PFSK-1 (cell line): ENCODE measurements around the gene NTN1.

Source experiments
- FOXP2 ChIP-seq: optimal IDR thresholded peaks from 2 replicates; pipeline ENCODE3; 2011; ENCODE audit warnings: borderline replicate concordance, control low read depth, inconsistent platforms; ENCODE audit not compliant: insufficient read depth; ENCODE audit errors: extremely low read length, extremely low read depth
- POLR2AphosphoS5 ChIP-seq: IDR thresholded peaks from 2 replicates; pipeline ENCODE4 v1.6.1; 2012; ENCODE audit warnings: low read depth, mild to moderate bottlenecking, control low read depth, low read length, moderate library complexity
- SIN3A ChIP-seq: IDR thresholded peaks from 2 replicates; pipeline ENCODE4 v1.6.1; 2012; ENCODE audit warnings: mild to moderate bottlenecking, low read length, moderate library complexity, borderline replicate concordance; ENCODE audit not compliant: insufficient read depth
- TAF1 ChIP-seq: IDR thresholded peaks from 2 replicates; pipeline ENCODE4 v1.6.1; 2012; ENCODE audit warnings: low read length, control low read depth, borderline replicate concordance; ENCODE audit not compliant: insufficient read depth
- TF ChIP-seq, protein P1 (sequence below), 2 experiments: IDR thresholded peaks; 2 replicates each; pipeline versions ENCODE4 v1.6.1 to v1.8.0; 2011 to 2012; ENCODE audit warnings: low read depth in 2 of 2, low read length in 2 of 2, control low read depth in 1 of 2, inconsistent platforms in 1 of 2, mild to moderate bottlenecking in 1 of 2, moderate library complexity in 1 of 2; ENCODE audit not compliant: insufficient read depth in 1 of 2

NTN1 gene

DNA sequence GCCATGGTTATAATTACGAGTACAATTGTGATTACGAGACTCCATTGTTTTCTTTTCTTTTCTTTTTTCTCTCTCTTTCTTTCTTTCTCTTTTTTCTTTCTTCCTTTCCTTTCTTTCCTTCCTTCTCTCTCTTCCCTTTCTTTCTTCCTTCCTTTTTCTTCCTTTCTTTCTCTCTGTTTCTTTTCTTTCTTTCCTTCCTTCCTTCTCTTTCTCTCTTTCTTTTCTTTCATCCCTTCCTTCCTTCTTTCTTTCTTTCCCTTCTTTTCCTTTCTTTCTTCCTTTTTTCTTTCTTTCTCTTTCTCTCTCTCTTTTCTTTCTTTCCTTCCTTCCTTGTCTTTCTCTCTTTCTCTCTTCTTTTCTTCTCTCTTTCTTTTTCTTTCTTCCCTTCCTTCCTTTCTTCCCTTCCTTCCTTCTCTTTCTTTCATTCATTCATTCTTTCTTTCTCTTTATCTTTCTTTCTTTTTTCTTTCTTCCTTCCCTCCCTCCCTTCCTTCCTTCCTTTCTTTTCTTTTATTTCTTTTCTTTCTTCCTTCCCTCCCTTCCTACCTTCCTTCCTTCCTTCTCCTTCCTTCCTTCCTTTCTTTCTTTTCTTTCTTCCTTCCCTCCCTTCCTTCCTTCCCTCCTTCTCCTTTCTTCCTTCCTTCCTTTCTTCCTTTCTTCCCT lies 14.1 kb upstream of the NTN1 start:
- TF ChIP-seq TAF1 = no peak
- no peak for TF ChIP-seq POLR2AphosphoS5
- TF ChIP-seq, protein P1, sequence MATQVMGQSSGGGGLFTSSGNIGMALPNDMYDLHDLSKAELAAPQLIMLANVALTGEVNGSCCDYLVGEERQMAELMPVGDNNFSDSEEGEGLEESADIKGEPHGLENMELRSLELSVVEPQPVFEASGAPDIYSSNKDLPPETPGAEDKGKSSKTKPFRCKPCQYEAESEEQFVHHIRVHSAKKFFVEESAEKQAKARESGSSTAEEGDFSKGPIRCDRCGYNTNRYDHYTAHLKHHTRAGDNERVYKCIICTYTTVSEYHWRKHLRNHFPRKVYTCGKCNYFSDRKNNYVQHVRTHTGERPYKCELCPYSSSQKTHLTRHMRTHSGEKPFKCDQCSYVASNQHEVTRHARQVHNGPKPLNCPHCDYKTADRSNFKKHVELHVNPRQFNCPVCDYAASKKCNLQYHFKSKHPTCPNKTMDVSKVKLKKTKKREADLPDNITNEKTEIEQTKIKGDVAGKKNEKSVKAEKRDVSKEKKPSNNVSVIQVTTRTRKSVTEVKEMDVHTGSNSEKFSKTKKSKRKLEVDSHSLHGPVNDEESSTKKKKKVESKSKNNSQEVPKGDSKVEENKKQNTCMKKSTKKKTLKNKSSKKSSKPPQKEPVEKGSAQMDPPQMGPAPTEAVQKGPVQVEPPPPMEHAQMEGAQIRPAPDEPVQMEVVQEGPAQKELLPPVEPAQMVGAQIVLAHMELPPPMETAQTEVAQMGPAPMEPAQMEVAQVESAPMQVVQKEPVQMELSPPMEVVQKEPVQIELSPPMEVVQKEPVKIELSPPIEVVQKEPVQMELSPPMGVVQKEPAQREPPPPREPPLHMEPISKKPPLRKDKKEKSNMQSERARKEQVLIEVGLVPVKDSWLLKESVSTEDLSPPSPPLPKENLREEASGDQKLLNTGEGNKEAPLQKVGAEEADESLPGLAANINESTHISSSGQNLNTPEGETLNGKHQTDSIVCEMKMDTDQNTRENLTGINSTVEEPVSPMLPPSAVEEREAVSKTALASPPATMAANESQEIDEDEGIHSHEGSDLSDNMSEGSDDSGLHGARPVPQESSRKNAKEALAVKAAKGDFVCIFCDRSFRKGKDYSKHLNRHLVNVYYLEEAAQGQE (IDR thresholded peaks at IDR 0.05; ENCODE audit: insufficient read depth in 1 of 2, low read depth in 2 of 2, low read length in 2 of 2) = no peak
- no peak for TF ChIP-seq SIN3A
- no peak for TF ChIP-seq FOXP2

DNA sequence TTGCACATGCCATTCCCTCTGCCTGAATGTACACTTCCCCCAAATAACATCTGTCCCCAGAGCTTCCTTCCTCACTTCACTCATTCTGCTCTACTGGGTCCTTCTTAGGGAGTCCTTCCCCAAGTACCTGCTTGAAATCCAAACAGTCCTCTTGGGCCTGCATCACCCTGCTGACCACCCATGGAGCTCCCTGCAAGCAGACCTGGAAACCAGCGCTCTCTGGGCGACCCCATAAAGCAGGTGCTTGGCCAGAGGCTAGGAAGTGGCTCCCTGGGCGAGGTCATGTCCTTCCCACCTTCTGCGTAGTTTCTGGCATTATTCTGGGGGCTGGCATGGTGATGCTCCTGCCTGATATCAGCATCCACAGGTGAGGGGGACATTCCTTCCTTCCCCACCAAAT lies 12.2 kb upstream of the NTN1 start:
- TF ChIP-seq FOXP2 (no peak), TAF1 (no peak), SIN3A (no peak), POLR2AphosphoS5 (no peak)
- TF ChIP-seq, protein P1 (IDR thresholded peaks at IDR 0.05; ENCODE audit: insufficient read depth in 1 of 2, low read depth in 2 of 2, low read length in 2 of 2) = no peak

DNA sequence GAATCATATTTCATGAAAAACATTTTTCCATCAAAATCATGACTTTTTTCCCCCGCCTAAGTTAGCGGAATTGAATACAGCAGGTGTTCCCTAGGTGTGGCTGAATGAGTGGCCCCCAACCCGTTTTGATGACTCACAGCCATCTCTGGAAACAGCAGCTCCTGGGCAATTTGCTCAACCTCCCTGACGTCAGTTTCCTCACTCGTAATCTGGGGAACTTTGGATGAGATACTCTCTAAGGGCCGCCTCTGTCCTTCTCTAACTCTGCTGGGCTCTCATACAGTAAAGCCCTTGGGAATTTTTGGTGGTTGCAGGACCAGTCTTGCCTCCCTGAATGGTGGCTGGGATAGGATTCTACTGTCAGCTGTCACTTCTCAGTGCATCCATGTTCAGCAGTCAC lies 11.6 kb upstream of the NTN1 start:
- no peak for TF ChIP-seq TAF1
- no peak for TF ChIP-seq SIN3A
- no peak for TF ChIP-seq POLR2AphosphoS5

DNA sequence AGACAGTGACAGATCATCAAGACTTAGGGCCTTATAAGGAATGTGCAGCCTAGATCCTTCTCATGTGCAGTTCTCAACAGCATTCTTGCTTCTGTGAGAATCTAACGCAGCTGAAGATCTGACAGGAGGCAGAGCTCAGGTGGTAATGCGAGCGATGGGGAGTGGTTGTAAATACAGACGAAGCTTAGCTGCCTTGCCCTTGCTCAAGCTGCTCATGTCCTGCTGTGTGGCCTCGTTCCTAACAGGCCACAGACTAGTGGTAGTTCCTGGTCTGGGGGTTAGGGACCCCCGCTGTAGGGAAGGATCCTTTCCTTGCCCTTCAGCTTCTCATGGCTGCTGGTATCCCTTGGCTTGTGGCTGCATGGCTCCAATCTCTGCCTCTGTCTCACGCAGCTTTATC lies 10.3 kb upstream of the NTN1 start:
- TF ChIP-seq, protein P1 (IDR thresholded peaks at IDR 0.05; ENCODE audit: insufficient read depth in 1 of 2, low read depth in 2 of 2, low read length in 2 of 2) = no peak
- no peak for TF ChIP-seq FOXP2
- TF ChIP-seq TAF1 = no peak
- no peak for TF ChIP-seq POLR2AphosphoS5
- no peak for TF ChIP-seq SIN3A

DNA sequence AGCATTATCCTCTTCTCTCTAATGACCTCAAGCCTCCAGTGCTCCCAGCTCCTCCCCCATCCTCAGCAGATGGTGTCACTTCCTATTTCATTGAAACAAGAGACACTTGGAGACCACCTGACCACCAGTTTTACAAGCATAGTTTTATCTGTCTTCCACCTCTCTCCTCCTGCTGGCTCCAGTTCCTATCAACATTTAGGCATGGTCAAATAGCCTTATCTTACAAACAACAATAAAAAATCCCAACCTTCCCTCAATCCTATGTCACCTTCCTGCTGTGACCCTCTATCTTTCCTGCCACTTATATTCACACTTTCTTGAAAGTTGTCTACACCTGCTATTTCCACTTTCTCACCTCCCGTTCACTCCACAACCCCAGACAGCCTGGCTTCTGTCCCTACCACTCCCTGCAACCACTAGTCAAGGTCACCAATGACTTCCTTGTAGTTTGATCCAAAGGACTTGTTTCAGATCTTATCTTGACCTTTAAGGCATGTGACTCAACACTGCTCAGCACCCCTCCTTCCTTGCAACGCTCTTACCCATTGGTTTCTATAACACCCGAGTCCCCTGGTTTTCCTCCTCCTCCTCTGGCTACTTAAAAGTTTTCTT lies 4.3 kb upstream of the NTN1 start:
- TF ChIP-seq POLR2AphosphoS5 = no peak
- TF ChIP-seq SIN3A = no peak
- TF ChIP-seq FOXP2 = no peak
- TF ChIP-seq, protein P1 (IDR thresholded peaks at IDR 0.05; ENCODE audit: insufficient read depth in 1 of 2, low read depth in 2 of 2, low read length in 2 of 2) = no peak
- TF ChIP-seq TAF1 = no peak
